Measurements from ENCODE around the gene ARAP1. TPM values are rescaled to one million over a fixed set of nuclear protein-coding genes. Genes with fewer than 3 reads are reported as not detected.
A peak's percentile ranks its signal among the peaks of the same experiment; 100 is the strongest.

Gene ARAP1
- total RNA-seq, 4 donors from 2014 or later = 122 to 285 (median 145) TPM

DNA sequence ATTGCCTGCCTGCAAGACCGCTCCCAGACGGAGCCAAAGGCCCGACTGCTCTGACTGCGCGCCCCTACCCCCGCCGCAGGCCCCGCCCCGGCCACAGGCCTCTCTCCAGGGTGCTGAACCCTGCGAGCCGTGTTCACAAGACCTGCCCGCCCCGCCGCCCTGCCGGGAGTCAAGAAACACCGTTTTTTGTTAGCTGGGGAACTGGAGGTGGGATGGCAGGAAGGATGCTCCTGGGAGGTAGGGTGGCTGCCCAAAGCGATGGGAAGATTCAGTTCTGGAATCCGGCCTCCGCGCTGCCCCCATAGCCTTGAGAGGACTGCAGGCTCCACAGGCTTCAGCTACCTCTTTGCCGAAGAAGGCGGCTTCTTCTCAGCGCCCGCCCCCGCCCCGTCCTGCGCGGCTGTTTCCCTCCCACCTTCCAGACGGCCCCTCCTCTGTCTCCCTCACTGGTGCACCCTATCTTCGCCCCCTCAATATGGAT is 75.3 kb downstream of the ARAP1 start:
- Histone ChIP-seq H3K27me3 (peaks cover 0 to 9% of the 10 kb centered on the region in 2 donors), H3K27ac (no peak overlapping the region), H3K4me3 (no peak overlapping the region), H3K4me1 (peaks cover 0 to 5% (median 0%) of the 10 kb centered on the region in 4 donors), H3K9me3 (no peaks in the 10 kb centered on the region), H3K36me3 (no peaks in the 10 kb centered on the region)
- TF ChIP-seq, protein P1, sequence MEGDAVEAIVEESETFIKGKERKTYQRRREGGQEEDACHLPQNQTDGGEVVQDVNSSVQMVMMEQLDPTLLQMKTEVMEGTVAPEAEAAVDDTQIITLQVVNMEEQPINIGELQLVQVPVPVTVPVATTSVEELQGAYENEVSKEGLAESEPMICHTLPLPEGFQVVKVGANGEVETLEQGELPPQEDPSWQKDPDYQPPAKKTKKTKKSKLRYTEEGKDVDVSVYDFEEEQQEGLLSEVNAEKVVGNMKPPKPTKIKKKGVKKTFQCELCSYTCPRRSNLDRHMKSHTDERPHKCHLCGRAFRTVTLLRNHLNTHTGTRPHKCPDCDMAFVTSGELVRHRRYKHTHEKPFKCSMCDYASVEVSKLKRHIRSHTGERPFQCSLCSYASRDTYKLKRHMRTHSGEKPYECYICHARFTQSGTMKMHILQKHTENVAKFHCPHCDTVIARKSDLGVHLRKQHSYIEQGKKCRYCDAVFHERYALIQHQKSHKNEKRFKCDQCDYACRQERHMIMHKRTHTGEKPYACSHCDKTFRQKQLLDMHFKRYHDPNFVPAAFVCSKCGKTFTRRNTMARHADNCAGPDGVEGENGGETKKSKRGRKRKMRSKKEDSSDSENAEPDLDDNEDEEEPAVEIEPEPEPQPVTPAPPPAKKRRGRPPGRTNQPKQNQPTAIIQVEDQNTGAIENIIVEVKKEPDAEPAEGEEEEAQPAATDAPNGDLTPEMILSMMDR (IDR thresholded peaks at IDR 0.05) = no peak
- TF ChIP-seq POLR2A (IDR thresholded peaks at IDR 0.05) = no peak
- peak; percentile 36 to 73 (median 69) for DNase-seq

- no peaks in the 10 kb centered on the region for H3K36me3 ChIP-seq
- no peak overlapping the region for H3K27ac ChIP-seq
- TF ChIP-seq, protein P1 (IDR thresholded peaks at IDR 0.05) = no peak
- no peak for TF ChIP-seq POLR2A (IDR thresholded peaks at IDR 0.05)
- peaks cover 0 to 9% of the 10 kb centered on the region in 2 donors for H3K27me3 ChIP-seq
- H3K4me1 ChIP-seq = peaks cover 0 to 5% (median 0%) of the 10 kb centered on the region in 4 donors
- DNase-seq = no peak
- no peak overlapping the region for H3K4me3 ChIP-seq
- H3K9me3 ChIP-seq = no peaks in the 10 kb centered on the region
Observed at GRCh38 chr11:72675221-72675620, 77.0 kb downstream of the ARAP1 start.

GRCh38 chr11:72673943-72674828 is 78.0 kb downstream of the ARAP1 start, which contains the start of gene PDE2A:
PDE2A (minus strand) TSS chr11:72674422; CDS start chr11:72674207, 215 bp downstream.
- H3K36me3 ChIP-seq = no peaks in the 10 kb centered on the region
- TF ChIP-seq, protein P1 (IDR thresholded peaks at IDR 0.05) = no peak
- TF ChIP-seq POLR2A (IDR thresholded peaks at IDR 0.05) = no peak
- peaks cover 0 to 5% (median 0%) of the 10 kb centered on the region in 4 donors for H3K4me1 ChIP-seq
- no peak for DNase-seq
- H3K27me3 ChIP-seq = peaks cover 0 to 9% of the 10 kb centered on the region in 2 donors
- no peak within 1 kb of the TSS for H3K27ac ChIP-seq
- no peaks in the 10 kb centered on the region for H3K9me3 ChIP-seq
- no peak within 1 kb of the TSS for H3K4me3 ChIP-seq

- TF ChIP-seq, protein P1 (IDR thresholded peaks at IDR 0.05) = no peak
- TF ChIP-seq POLR2A (IDR thresholded peaks at IDR 0.05) = no peak
- Histone ChIP-seq H3K27me3 (peaks cover 0 to 6% of the 10 kb centered on the region in 2 donors), H3K9me3 (no peaks in the 10 kb centered on the region), H3K4me1 (peaks cover 0 to 5% (median 0%) of the 10 kb centered on the region in 4 donors), H3K27ac (no peak overlapping the region), H3K36me3 (no peaks in the 10 kb centered on the region), H3K4me3 (no peak overlapping the region)
- no peak for DNase-seq
Observed at GRCh38 chr11:72673284-72673942, 78.8 kb downstream of the ARAP1 start.

- no peak overlapping the region for H3K4me3 ChIP-seq
- H3K9me3 ChIP-seq = no peaks in the 10 kb centered on the region
- DNase-seq = no peak
- no peak overlapping the region for H3K27ac ChIP-seq
- H3K27me3 ChIP-seq = peaks cover 0 to 5% of the 10 kb centered on the region in 2 donors
- no peaks in the 10 kb centered on the region for H3K36me3 ChIP-seq
- peaks cover 0 to 5% (median 0%) of the 10 kb centered on the region in 4 donors for H3K4me1 ChIP-seq
- TF ChIP-seq, protein P1 (IDR thresholded peaks at IDR 0.05) = no peak
- no peak for TF ChIP-seq POLR2A (IDR thresholded peaks at IDR 0.05)
Observed at GRCh38 chr11:72672597-72673238, 79.5 kb downstream of the ARAP1 start.

All from Peyer's patch (tissue), 4 donors.